ENCODE results near the gene DCAF16. TPM values are rescaled to one million over a fixed set of nuclear protein-coding genes. Genes with fewer than 3 reads are reported as not detected.

Gene DCAF16
- total RNA-seq, 1 donor from 2014 or later, result 23.0 TPM

- no peak overlapping the region for H3K27ac ChIP-seq (ENCODE audit: low read depth, low read length)
Measured at GRCh38 chr4:17814140-17814539, 3.6 kb upstream of the DCAF16 start.

DNA sequence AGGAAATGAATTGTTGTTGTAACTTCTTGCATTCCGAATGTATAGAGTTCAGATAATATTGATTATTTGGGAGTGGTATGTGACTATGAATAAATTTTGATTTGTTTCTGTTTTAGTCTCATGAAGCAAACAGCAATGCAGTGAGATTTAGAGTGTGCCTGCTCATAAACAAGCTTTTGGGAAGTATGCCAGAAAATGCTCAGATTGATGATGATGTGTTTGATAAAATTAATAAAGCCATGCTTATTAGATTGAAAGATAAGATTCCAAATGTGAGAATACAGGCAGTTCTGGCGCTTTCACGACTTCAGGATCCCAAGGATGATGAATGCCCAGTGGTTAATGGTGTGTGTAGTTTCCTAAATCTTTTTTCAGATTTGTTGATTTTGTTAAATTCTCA is 2.2 kb upstream of the DCAF16 start:
- Histone ChIP-seq H3K4me1 (ENCODE audit: control insufficient read depth in 3 of 3, insufficient read depth in 3 of 3, low read length in 3 of 3) (peaks cover 15 to 23% (median 19%) of the 10 kb centered on the region in 3 donors), H3K9me3 (ENCODE audit: control insufficient read depth in 3 of 3, low read length in 3 of 3) (no peaks in the 10 kb centered on the region), H3K4me3 (ENCODE audit: low read length in 3 of 3) (no peak overlapping the region), H3K9ac (ENCODE audit: low read depth in 1 of 3, low read length in 3 of 3) (no peak overlapping the region), H3K36me3 (ENCODE audit: control insufficient read depth in 3 of 3, insufficient read depth in 3 of 3, low read length in 3 of 3) (no peaks in the 10 kb centered on the region), H3K27me3 (ENCODE audit: control insufficient read depth in 3 of 3, insufficient read depth in 3 of 3, low read length in 3 of 3) (no peaks in the 10 kb centered on the region), H3K27ac (ENCODE audit: low read depth, low read length) (no peak overlapping the region)

More at GRCh38 chr4:17814140-17814539, 3.6 kb upstream of the DCAF16 start:
- Histone ChIP-seq H3K4me3 (ENCODE audit: low read length in 3 of 3) (no peak overlapping the region), H3K36me3 (ENCODE audit: control insufficient read depth in 3 of 3, insufficient read depth in 3 of 3, low read length in 3 of 3) (no peaks in the 10 kb centered on the region), H3K27me3 (ENCODE audit: control insufficient read depth in 3 of 3, insufficient read depth in 3 of 3, low read length in 3 of 3) (no peaks in the 10 kb centered on the region), H3K9ac (ENCODE audit: low read depth in 1 of 3, low read length in 3 of 3) (no peak overlapping the region), H3K9me3 (ENCODE audit: control insufficient read depth in 3 of 3, low read length in 3 of 3) (no peaks in the 10 kb centered on the region), H3K4me1 (ENCODE audit: control insufficient read depth in 3 of 3, insufficient read depth in 3 of 3, low read length in 3 of 3) (peaks cover 10 to 12% (median 12%) of the 10 kb centered on the region in 3 donors)

GRCh38 chr4:17812125-17812524 is 1.6 kb upstream of the DCAF16 start:
- H3K9ac ChIP-seq (ENCODE audit: low read depth in 1 of 3, low read length in 3 of 3), result no peak overlapping the region
- no peak overlapping the region for H3K27ac ChIP-seq (ENCODE audit: low read depth, low read length)
- peaks cover 20 to 29% (median 26%) of the 10 kb centered on the region in 3 donors for H3K4me1 ChIP-seq (ENCODE audit: control insufficient read depth in 3 of 3, insufficient read depth in 3 of 3, low read length in 3 of 3)
- H3K9me3 ChIP-seq (ENCODE audit: control insufficient read depth in 3 of 3, low read length in 3 of 3), result no peaks in the 10 kb centered on the region
- H3K36me3 ChIP-seq (ENCODE audit: control insufficient read depth in 3 of 3, insufficient read depth in 3 of 3, low read length in 3 of 3), result no peaks in the 10 kb centered on the region
- no peaks in the 10 kb centered on the region for H3K27me3 ChIP-seq (ENCODE audit: control insufficient read depth in 3 of 3, insufficient read depth in 3 of 3, low read length in 3 of 3)
- H3K4me3 ChIP-seq (ENCODE audit: low read length in 3 of 3), result no peak overlapping the region

DNA sequence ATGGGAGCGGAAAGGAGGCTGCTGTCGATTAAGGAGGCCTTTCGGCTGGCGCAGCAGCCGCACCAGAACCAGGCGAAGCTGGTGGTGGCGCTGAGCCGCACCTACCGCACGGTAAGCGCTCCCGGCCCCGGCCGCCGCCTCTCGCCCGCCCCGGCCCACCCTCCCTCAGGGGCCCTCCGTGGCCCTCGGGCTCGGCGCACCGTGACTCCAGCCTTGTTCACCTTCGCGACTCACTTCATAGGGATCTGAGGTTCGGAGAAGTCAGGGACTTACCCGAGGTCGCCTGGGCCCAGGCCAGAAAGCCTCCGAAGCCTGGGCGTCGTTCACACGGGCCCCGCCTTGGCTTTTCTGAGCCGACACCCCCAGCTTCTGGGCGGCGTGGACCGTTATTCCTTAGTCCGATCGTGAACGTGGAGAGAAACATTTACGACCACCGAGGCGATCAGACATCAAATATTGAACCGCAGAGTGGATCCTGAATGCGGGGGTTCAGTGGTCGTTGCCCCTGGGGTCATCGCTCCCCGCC is 584 bp upstream of the DCAF16 start:
- Histone ChIP-seq H3K9me3 (ENCODE audit: control insufficient read depth in 3 of 3, low read length in 3 of 3) (no peaks in the 10 kb centered on the region), H3K9ac (ENCODE audit: low read depth in 1 of 3, low read length in 3 of 3) (peak overlapping the region; percentile 65 to 99 (median 72)), H3K27me3 (ENCODE audit: control insufficient read depth in 3 of 3, insufficient read depth in 3 of 3, low read length in 3 of 3) (no peaks in the 10 kb centered on the region), H3K36me3 (ENCODE audit: control insufficient read depth in 3 of 3, insufficient read depth in 3 of 3, low read length in 3 of 3) (no peaks in the 10 kb centered on the region), H3K27ac (ENCODE audit: low read depth, low read length) (no peak overlapping the region), H3K4me1 (ENCODE audit: control insufficient read depth in 3 of 3, insufficient read depth in 3 of 3, low read length in 3 of 3) (peaks cover 20 to 35% (median 26%) of the 10 kb centered on the region in 3 donors), H3K4me3 (ENCODE audit: low read length in 3 of 3) (peak overlapping the region; percentile 80 to 99 (median 98))

GRCh38 chr4:17809667-17810066 is 890 bp downstream of the DCAF16 start:
- H3K27ac ChIP-seq (ENCODE audit: low read depth, low read length), result peak overlapping the region; percentile 97
- H3K36me3 ChIP-seq (ENCODE audit: control insufficient read depth in 3 of 3, insufficient read depth in 3 of 3, low read length in 3 of 3), result peaks cover 0 to under 1% (median under 1%) of the 10 kb centered on the region in 3 donors
- no peaks in the 10 kb centered on the region for H3K9me3 ChIP-seq (ENCODE audit: control insufficient read depth in 3 of 3, low read length in 3 of 3)
- no peaks in the 10 kb centered on the region for H3K27me3 ChIP-seq (ENCODE audit: control insufficient read depth in 3 of 3, insufficient read depth in 3 of 3, low read length in 3 of 3)
- peak overlapping the region; percentile 84 to 99 (median 98) for H3K4me3 ChIP-seq (ENCODE audit: low read length in 3 of 3)
- H3K9ac ChIP-seq (ENCODE audit: low read depth in 1 of 3, low read length in 3 of 3), result peak overlapping the region; percentile 94 to 99 (median 99)
- H3K4me1 ChIP-seq (ENCODE audit: control insufficient read depth in 3 of 3, insufficient read depth in 3 of 3, low read length in 3 of 3), result peaks cover 20 to 35% (median 26%) of the 10 kb centered on the region in 3 donors

DNA sequence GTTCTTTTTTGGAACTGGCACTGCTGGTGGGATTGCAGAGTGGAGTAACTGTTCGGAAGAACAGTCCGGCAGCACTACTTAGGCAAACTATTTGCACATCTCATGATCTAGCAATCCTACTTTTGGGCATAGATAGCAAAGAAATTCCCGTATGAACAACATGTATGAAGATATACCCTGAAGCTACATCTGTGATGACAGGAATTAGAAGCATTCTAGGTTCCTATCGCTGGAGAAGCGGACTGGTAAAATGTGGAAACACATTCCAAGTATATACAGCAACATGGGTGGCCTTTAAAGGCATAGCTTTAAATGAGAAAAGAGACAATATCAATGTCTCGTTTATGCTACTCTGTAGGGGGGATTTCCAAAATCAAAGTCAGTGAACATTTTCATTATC is 3.1 kb downstream of the DCAF16 start:
- peaks cover 20 to 35% (median 26%) of the 10 kb centered on the region in 3 donors for H3K4me1 ChIP-seq (ENCODE audit: control insufficient read depth in 3 of 3, insufficient read depth in 3 of 3, low read length in 3 of 3)
- H3K9ac ChIP-seq (ENCODE audit: low read depth in 1 of 3, low read length in 3 of 3), result peak overlapping the region; percentile 24 to 51 (median 42)
- no peaks in the 10 kb centered on the region for H3K27me3 ChIP-seq (ENCODE audit: control insufficient read depth in 3 of 3, insufficient read depth in 3 of 3, low read length in 3 of 3)
- H3K9me3 ChIP-seq (ENCODE audit: control insufficient read depth in 3 of 3, low read length in 3 of 3), result no peaks in the 10 kb centered on the region
- peak overlapping the region; percentile 15 to 56 (median 56) for H3K4me3 ChIP-seq (ENCODE audit: low read length in 3 of 3)
- peaks cover 14 to 19% (median 19%) of the 10 kb centered on the region in 3 donors for H3K36me3 ChIP-seq (ENCODE audit: control insufficient read depth in 3 of 3, insufficient read depth in 3 of 3, low read length in 3 of 3)
- H3K27ac ChIP-seq (ENCODE audit: low read depth, low read length), result no peak overlapping the region

- Histone ChIP-seq H3K4me3 (ENCODE audit: low read length in 3 of 3) (no peak overlapping the region), H3K9ac (ENCODE audit: low read depth in 1 of 3, low read length in 3 of 3) (no peak overlapping the region), H3K4me1 (ENCODE audit: control insufficient read depth in 3 of 3, insufficient read depth in 3 of 3, low read length in 3 of 3) (peaks cover 14 to 32% (median 21%) of the 10 kb centered on the region in 3 donors), H3K27me3 (ENCODE audit: control insufficient read depth in 3 of 3, insufficient read depth in 3 of 3, low read length in 3 of 3) (no peaks in the 10 kb centered on the region), H3K36me3 (ENCODE audit: control insufficient read depth in 3 of 3, insufficient read depth in 3 of 3, low read length in 3 of 3) (peaks cover 14 to 19% (median 19%) of the 10 kb centered on the region in 3 donors), H3K9me3 (ENCODE audit: control insufficient read depth in 3 of 3, low read length in 3 of 3) (no peaks in the 10 kb centered on the region), H3K27ac (ENCODE audit: low read depth, low read length) (no peak overlapping the region)
Measured at GRCh38 chr4:17805580-17806155, 4.9 kb downstream of the DCAF16 start.

DNA sequence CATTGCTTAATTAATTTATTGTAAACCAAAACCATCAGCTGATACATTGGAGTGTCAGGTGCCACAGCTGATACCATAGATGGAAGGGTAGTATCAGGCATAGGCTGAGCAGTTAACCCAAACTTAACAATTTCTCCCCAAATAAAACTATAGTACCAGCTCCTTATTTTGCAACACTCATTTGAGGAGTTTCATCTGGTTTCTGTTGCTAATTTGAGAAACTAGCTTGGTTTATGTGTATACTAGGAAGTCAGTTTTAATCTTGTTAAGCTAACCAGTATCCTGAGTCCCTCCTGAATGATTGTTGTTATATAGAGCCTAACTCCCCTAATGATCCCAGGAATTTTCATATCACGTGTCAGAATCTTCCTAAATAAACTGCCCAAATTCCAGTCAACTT is 12.7 kb downstream of the DCAF16 start:
- Histone ChIP-seq H3K27me3 (ENCODE audit: control insufficient read depth in 3 of 3, insufficient read depth in 3 of 3, low read length in 3 of 3) (no peaks in the 10 kb centered on the region), H3K36me3 (ENCODE audit: control insufficient read depth in 3 of 3, insufficient read depth in 3 of 3, low read length in 3 of 3) (peaks cover 0 to 4% (median 2%) of the 10 kb centered on the region in 3 donors), H3K4me1 (ENCODE audit: control insufficient read depth in 3 of 3, insufficient read depth in 3 of 3, low read length in 3 of 3) (no peaks in the 10 kb centered on the region), H3K9ac (ENCODE audit: low read depth in 1 of 3, low read length in 3 of 3) (no peak overlapping the region), H3K4me3 (ENCODE audit: low read length in 3 of 3) (no peak overlapping the region), H3K27ac (ENCODE audit: low read depth, low read length) (no peak overlapping the region), H3K9me3 (ENCODE audit: control insufficient read depth in 3 of 3, low read length in 3 of 3) (no peaks in the 10 kb centered on the region)

GRCh38 chr4:17794730-17795129 is 15.8 kb downstream of the DCAF16 start:
- H3K27ac ChIP-seq (ENCODE audit: low read depth, low read length), result no peak overlapping the region
- H3K27me3 ChIP-seq (ENCODE audit: control insufficient read depth in 3 of 3, insufficient read depth in 3 of 3, low read length in 3 of 3), result no peaks in the 10 kb centered on the region
- peaks cover 0 to 5% (median 0%) of the 10 kb centered on the region in 3 donors for H3K36me3 ChIP-seq (ENCODE audit: control insufficient read depth in 3 of 3, insufficient read depth in 3 of 3, low read length in 3 of 3)
- no peaks in the 10 kb centered on the region for H3K4me1 ChIP-seq (ENCODE audit: control insufficient read depth in 3 of 3, insufficient read depth in 3 of 3, low read length in 3 of 3)
- no peak overlapping the region for H3K9ac ChIP-seq (ENCODE audit: low read depth in 1 of 3, low read length in 3 of 3)
- no peaks in the 10 kb centered on the region for H3K9me3 ChIP-seq (ENCODE audit: control insufficient read depth in 3 of 3, low read length in 3 of 3)
- no peak overlapping the region for H3K4me3 ChIP-seq (ENCODE audit: low read length in 3 of 3)

DNA sequence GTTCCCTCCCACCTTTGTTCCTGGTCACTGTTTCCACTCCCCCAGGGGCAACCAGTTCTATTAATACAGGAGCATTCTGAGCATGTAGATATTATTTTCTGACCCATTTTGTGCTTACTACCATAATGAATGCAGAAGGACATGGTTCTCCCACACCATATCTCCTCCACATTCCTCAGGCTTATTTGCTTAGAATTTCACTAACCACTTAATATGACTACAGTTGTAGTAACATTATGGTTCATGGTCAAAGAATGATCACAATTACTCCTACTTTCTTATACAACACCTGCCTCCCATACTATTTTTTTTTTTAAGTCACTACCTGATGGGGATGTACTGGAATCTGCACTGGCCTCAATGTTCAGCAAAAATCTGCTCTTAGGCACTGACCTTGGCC is 21.6 kb downstream of the DCAF16 start:
- no peaks in the 10 kb centered on the region for H3K9me3 ChIP-seq (ENCODE audit: control insufficient read depth in 3 of 3, low read length in 3 of 3)
- H3K4me3 ChIP-seq (ENCODE audit: low read length in 3 of 3), result no peak overlapping the region
- no peaks in the 10 kb centered on the region for H3K27me3 ChIP-seq (ENCODE audit: control insufficient read depth in 3 of 3, insufficient read depth in 3 of 3, low read length in 3 of 3)
- H3K36me3 ChIP-seq (ENCODE audit: control insufficient read depth in 3 of 3, insufficient read depth in 3 of 3, low read length in 3 of 3), result peaks cover 0 to 1% (median 0%) of the 10 kb centered on the region in 3 donors
- no peak overlapping the region for H3K9ac ChIP-seq (ENCODE audit: low read depth in 1 of 3, low read length in 3 of 3)
- no peak overlapping the region for H3K27ac ChIP-seq (ENCODE audit: low read depth, low read length)
- H3K4me1 ChIP-seq (ENCODE audit: control insufficient read depth in 3 of 3, insufficient read depth in 3 of 3, low read length in 3 of 3), result no peaks in the 10 kb centered on the region

Data from skeletal muscle tissue (tissue), 4 donors.